HepG2 (cell line): ENCODE results near the gene GAREM2. TPM values are rescaled to one million over a fixed set of nuclear protein-coding genes. Genes with fewer than 3 reads are reported as not detected.

Source experiments
- ATAC-seq: fragments of 200-7000 bp; cut with Tn5 transposase; 3 replicates; pipeline ENCODE4 v1.9.1; 2020; ENCODE audit warnings: mild to moderate bottlenecking, moderate library complexity
- BruUV-seq: library from RNA; stranded (reverse); fragments of 400-500 nt; replicated peaks from 2 replicates; lab custom pipeline; 2021; lab: Mats Ljungman, UMichigan
- CTCF ChIA-PET: fragments of 300-600 bp; formaldehyde crosslinking; extraction: SDS; loops from one replicate; lab custom pipeline; 2021; ENCODE audit warnings: low total read pairs, inconsistent platforms, low intra/inter-chr PET ratio; lab: Yijun Ruan, JAX
- POLR2A ChIA-PET: fragments of 350-600 bp; sonication (Branson Sonifier 250); formaldehyde crosslinking; loops from one replicate; lab custom pipeline; 2020; ENCODE audit warnings: antibody characterized with exemption, inconsistent platforms; lab: Yijun Ruan, JAX
- DNase-seq: peaks from one replicate; pipeline ENCODE4 v3.0.0-alpha.2; 2015; ENCODE audit warnings: low spot score
- FAIRE-seq: peaks from 3 replicates; lab custom pipeline; 2011; peaks lifted over from hg19 to GRCh38; lab: Jason Lieb, UNC
- H2AFZ ChIP-seq: one replicate; pipeline ENCODE4 v1.6.1; 2011; ENCODE audit warnings: low read length, inconsistent platforms
- H3K27ac ChIP-seq: fragments of 300-600 bp; 3 replicates; pipeline ENCODE4 v1.8.0; 2011; ENCODE audit warnings: mixed run types, mild to moderate bottlenecking, mixed read lengths, low read length, inconsistent platforms; ENCODE audit not compliant: insufficient read depth; ENCODE audit errors: extremely low read length
- H3K27me3 ChIP-seq, 2 experiments: fragments of 200-600 bp in 1 of 2; 2 replicates in 1 of 2; 3 replicates in 1 of 2; pipeline versions ENCODE4 v1.6.0 to v1.8.0; 2011; ENCODE audit warnings: low read length in 2 of 2, mild to moderate bottlenecking in 2 of 2, moderate library complexity in 2 of 2, inconsistent platforms in 1 of 2; ENCODE audit not compliant: insufficient read depth in 2 of 2, control insufficient read depth in 1 of 2
- H3K36me3 ChIP-seq, 2 experiments: fragments of 200-600 bp in 1 of 2; replicated peaks in 1 of 2; 2 replicates in 1 of 2; 3 replicates in 1 of 2; pipeline versions ENCODE4 v1.5.1 to v1.8.0; 2011; ENCODE audit warnings: low read length in 2 of 2, inconsistent platforms in 1 of 2; ENCODE audit not compliant: insufficient read depth in 2 of 2, control insufficient read depth in 1 of 2
- H3K4me1 ChIP-seq: 2 replicates; pipeline ENCODE4 v1.5.1; 2012; ENCODE audit warnings: low read length, inconsistent platforms; ENCODE audit not compliant: insufficient read depth
- H3K4me2 ChIP-seq: 2 replicates; pipeline ENCODE4 v1.6.0; 2011; ENCODE audit warnings: low read depth, low read length, inconsistent platforms
- H3K4me3 ChIP-seq, 3 experiments: fragments of 200-600 bp in 1 of 3; sonication (generic), shearing (Covaris generic) in 1 of 3; replicated peaks in 1 of 3; 2 replicates each; pipeline ENCODE4 v1.5.1; 2011 to 2016; ENCODE audit warnings: low read length in 3 of 3, inconsistent platforms in 2 of 3, low read depth in 2 of 3, mild to moderate bottlenecking in 2 of 3, control low read depth in 1 of 3, mixed read lengths in 1 of 3; ENCODE audit not compliant: insufficient read depth in 1 of 3
- H3K79me2 ChIP-seq: one replicate; pipeline ENCODE4 v1.6.1; 2011; ENCODE audit warnings: low read length, inconsistent platforms; ENCODE audit not compliant: insufficient read depth
- H3K9ac ChIP-seq: 2 replicates; pipeline ENCODE4 v1.6.0; 2011; ENCODE audit warnings: mild to moderate bottlenecking, low read depth, low read length, inconsistent platforms; ENCODE audit not compliant: insufficient read depth
- H3K9me3 ChIP-seq: 2 replicates; pipeline ENCODE4 v1.5.1; 2012; ENCODE audit warnings: mild to moderate bottlenecking, low read length
- H4K20me1 ChIP-seq: 2 replicates; pipeline ENCODE4 v1.6.0; 2011; ENCODE audit warnings: inconsistent platforms, mild to moderate bottlenecking, low read length, moderate library complexity; ENCODE audit not compliant: insufficient read depth
- ETV5 ChIP-seq: IDR thresholded peaks from 2 replicates; pipeline ENCODE4 v1.6.1; 2018; ENCODE audit warnings: missing biosample characterization, missing genetic modification reagents, inconsistent platforms, borderline replicate concordance
- FOXC1 ChIP-seq: sonication (generic); formaldehyde crosslinking; IDR thresholded peaks from 2 replicates; pipeline ENCODE4 v1.8.0; 2022; ENCODE audit warnings: mild to moderate bottlenecking, missing genetic modification reagents, borderline replicate concordance
- PHF8 ChIP-seq: sonication (generic); formaldehyde crosslinking; IDR thresholded peaks from 2 replicates; pipeline ENCODE4 v1.5.0; 2020; ENCODE audit warnings: missing genetic modification reagents
- SP1 ChIP-seq, 2 experiments: fragments of 450-650 bp in 1 of 2; sonication (generic) in 1 of 2; formaldehyde crosslinking in 1 of 2; IDR thresholded peaks; 2 replicates each; pipeline versions ENCODE4 v1.4.0 to v1.6.1; 2016 to 2020; ENCODE audit warnings: missing genetic modification reagents in 1 of 2
- TBX3 ChIP-seq: fragments of 450-650 bp; IDR thresholded peaks from 2 replicates; pipeline ENCODE4 v1.6.1; 2017; ENCODE audit warnings: antibody characterized with exemption, mild to moderate bottlenecking, inconsistent platforms, borderline replicate concordance
- THAP11 ChIP-seq: IDR thresholded peaks from 2 replicates; pipeline ENCODE4 v1.6.1; 2016; ENCODE audit warnings: missing biosample characterization, missing genetic modification reagents
- ZNF263 ChIP-seq: sonication (generic); formaldehyde crosslinking; IDR thresholded peaks from 2 replicates; pipeline ENCODE4 v1.4.0; 2020; ENCODE audit warnings: missing genetic modification reagents
- ZSCAN25 ChIP-seq: sonication (generic); formaldehyde crosslinking; IDR thresholded peaks from 2 replicates; pipeline ENCODE4 v1.8.0; 2022; ENCODE audit warnings: mild to moderate bottlenecking, missing genetic modification reagents
- WGBS: methylation state at CpG from one replicate; pipeline ENCODE4 v1.1.6; 2017; ENCODE audit warnings: low lambda C conversion rate; 5-methylcytosine and 5-hydroxymethylcytosine counted together
- in situ Hi-C: cut with HindIII; loops from 2 replicates; pipeline ENCODE4 v1.10.0; 2017; ENCODE audit warnings: low pct_unique_long_range_greater_than_20kb; ENCODE audit not compliant: extremely low pct_ligation_motif_present
- intact Hi-C: fragments of 100-400 bp; cut with micrococcal nuclease; formaldehyde crosslinking; loops from one replicate; pipeline ENCODE4 v1.10.0; 2022; ENCODE audit not compliant: unreplicated experiment
- polyA plus RNA-seq, 8 experiments: library from polyadenylated mRNA; depleted of rRNA in 3 of 8; stranded (reverse) in 7 of 8; unstranded in 1 of 8; fragments of >200 nt; fragmentation: Illumina TruSeq in 4 of 8; extraction: Trizol in 4 of 8; gene quantifications; 2 replicates each; pipeline versions ENCODE4 v1.2.1 to v1.2.3, GENCODE V29; 2011 to 2016; ENCODE audit warnings: low read depth in 4 of 8, missing spikeins in 1 of 8, mixed read lengths in 1 of 8; ENCODE audit not compliant: insufficient read depth in 1 of 8
- total RNA-seq, 5 experiments: library from RNA; depleted of rRNA; stranded (reverse); fragments of >200 nt; fragmentation: Illumina TruSeq; extraction: Trizol; gene quantifications; 2 replicates each; pipeline ENCODE4 v1.2.3, GENCODE V29; 2016; ENCODE audit warnings: low read depth in 1 of 5
- TF ChIP-seq, protein P1 (sequence below): sonication (generic); formaldehyde crosslinking; IDR thresholded peaks from 2 replicates; pipeline ENCODE4 v1.4.0; 2020; ENCODE audit warnings: missing genetic modification reagents
- TF ChIP-seq, protein P2 (sequence below): sonication (generic); formaldehyde crosslinking; IDR thresholded peaks from 2 replicates; pipeline ENCODE4 v1.5.1; 2020; ENCODE audit warnings: missing genetic modification reagents, mild to moderate bottlenecking, borderline replicate concordance
- TF ChIP-seq, protein P3 (sequence below): sonication (generic); IDR thresholded peaks from 2 replicates; pipeline ENCODE4 v1.6.1; 2016; ENCODE audit warnings: low read depth, borderline replicate concordance

Gene GAREM2
- total and polyA plus RNA-seq, 2 of the 13 experiments (the other 11 are each of a cell fraction or from before 2014, with no cell fraction given) = 0.29 to 0.38 TPM

DNA sequence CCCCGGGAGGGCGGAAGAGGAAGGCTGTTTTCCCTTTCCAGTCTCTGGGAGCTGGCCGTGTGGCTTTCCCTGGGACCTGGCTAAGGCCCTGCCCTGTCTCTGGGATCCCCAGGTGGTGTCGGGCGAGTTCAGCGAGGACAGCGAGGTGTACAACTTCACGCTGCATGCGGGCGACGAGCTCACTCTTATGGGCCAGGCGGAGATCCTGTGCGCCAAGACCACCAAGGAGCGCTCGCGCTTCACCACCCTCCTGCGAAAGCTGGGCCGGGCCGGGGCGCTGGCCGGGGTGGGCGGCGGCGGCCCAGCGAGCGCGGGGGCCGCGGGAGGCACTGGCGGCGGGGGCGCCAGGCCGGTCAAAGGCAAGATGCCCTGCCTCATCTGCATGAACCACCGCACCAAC is 11.2 kb downstream of the GAREM2 start:
- Histone ChIP-seq H3K4me3 (peak overlapping the region in 1 of 3 experiments; percentile 34; a peak in 1 of 6 replicates), H2AFZ (no peak overlapping the region), H3K9me3 (no peaks in the 10 kb centered on the region), H3K36me3 (no peaks in the 10 kb centered on the region), H3K4me1 (peaks cover 14% of the 10 kb centered on the region), H3K79me2 (no peaks in the 10 kb centered on the region), H3K27ac (no peak overlapping the region), H3K27me3 (peaks cover 4 to 29% of the 10 kb centered on the region in 2 experiments; a peak in 4 of 5 replicates), H4K20me1 (no peaks in the 10 kb centered on the region), H3K4me2 (no peak overlapping the region), H3K9ac (no peak overlapping the region)
- intact Hi-C loops = no loop called here
- TF ChIP-seq FOXC1 (CRISPR knock-in tag) = 0 out of 2 replicates have a peak, but pooled peaks have one; percentile 38
- no peak for TF ChIP-seq SP1 (IDR thresholded peaks at IDR 0.05)
- TF ChIP-seq SP1 (CRISPR knock-in tag; IDR thresholded peaks at IDR 0.05) = no peak
- DNase-seq = no peak
- in situ Hi-C loops = no loop called here
- no peak for FAIRE-seq
- 92% methylated on average over 22 of the region's 34 CpGs for WGBS
- no peak for ATAC-seq
- POLR2A ChIA-PET = no interaction called here
- CTCF ChIA-PET = no interaction called here
- BruUV-seq = no TSS peak

DNA sequence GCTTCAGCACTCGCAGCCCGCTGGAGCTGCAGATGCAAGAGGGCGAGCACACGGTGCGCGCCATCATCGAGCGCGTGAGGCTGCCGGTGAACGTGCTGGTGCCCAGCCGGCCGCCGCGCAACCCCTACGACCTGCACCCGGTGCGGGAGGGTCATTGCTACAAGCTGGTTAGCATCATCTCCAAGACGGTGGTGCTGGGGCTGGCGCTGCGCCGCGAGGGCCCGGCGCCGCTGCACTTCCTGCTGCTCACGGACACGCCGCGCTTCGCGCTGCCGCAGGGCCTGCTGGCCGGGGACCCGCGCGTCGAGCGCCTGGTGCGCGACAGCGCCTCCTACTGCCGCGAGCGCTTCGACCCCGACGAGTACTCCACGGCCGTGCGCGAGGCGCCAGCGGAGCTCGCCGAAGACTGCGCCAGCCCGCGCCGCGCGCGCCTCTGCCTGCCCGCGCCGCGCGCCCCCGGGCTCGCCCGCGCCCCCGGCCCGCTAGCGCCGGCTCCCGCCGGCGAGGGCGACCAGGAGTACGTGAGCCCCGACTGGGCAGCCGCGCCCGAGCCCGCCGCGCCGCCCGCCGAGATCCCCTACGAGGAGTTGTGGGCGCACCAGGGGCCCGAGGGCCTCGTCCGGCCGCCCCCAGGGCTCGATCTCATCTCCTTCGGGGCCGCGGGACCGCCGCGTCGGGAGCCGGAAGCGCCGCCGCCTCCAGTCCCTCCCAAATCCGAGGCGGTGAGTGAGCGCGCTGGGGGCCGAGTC is 11.8 kb downstream of the GAREM2 start:
- ChIA-PET CTCF (no interaction called here), POLR2A (no interaction called here)
- ATAC-seq (peak; percentile 13), FAIRE-seq (no peak), DNase-seq (no peak)
- no TSS peak for BruUV-seq
- Histone ChIP-seq H3K4me1 (peaks cover 9% of the 10 kb centered on the region), H3K9me3 (no peaks in the 10 kb centered on the region), H3K4me3 (peak overlapping the region in 2 of 3 experiments; percentile 40; a peak in 3 of 6 replicates), H3K79me2 (no peaks in the 10 kb centered on the region), H4K20me1 (no peaks in the 10 kb centered on the region), H3K9ac (no peak overlapping the region), H2AFZ (no peak overlapping the region), H3K36me3 (no peaks in the 10 kb centered on the region), H3K27me3 (peaks cover 2 to 23% of the 10 kb centered on the region in 2 experiments; a peak in 3 of 5 replicates), H3K4me2 (peak overlapping the region; percentile 42), H3K27ac (no peak overlapping the region)
- in situ Hi-C loops (no loop called here), intact Hi-C loops (no loop called here)
- WGBS = 83% methylated on average over 105 of the region's 114 CpGs
- TF ChIP-seq, protein P1, sequence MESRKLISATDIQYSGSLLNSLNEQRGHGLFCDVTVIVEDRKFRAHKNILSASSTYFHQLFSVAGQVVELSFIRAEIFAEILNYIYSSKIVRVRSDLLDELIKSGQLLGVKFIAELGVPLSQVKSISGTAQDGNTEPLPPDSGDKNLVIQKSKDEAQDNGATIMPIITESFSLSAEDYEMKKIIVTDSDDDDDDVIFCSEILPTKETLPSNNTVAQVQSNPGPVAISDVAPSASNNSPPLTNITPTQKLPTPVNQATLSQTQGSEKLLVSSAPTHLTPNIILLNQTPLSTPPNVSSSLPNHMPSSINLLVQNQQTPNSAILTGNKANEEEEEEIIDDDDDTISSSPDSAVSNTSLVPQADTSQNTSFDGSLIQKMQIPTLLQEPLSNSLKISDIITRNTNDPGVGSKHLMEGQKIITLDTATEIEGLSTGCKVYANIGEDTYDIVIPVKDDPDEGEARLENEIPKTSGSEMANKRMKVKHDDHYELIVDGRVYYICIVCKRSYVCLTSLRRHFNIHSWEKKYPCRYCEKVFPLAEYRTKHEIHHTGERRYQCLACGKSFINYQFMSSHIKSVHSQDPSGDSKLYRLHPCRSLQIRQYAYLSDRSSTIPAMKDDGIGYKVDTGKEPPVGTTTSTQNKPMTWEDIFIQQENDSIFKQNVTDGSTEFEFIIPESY (CRISPR knock-in tag) = no peak
- TF ChIP-seq ZSCAN25 (CRISPR knock-in tag) = no peak
- 0 out of 2 replicates have a peak, but pooled peaks have one; percentile 16 for TF ChIP-seq ETV5 (CRISPR knock-in tag)
- no peak for TF ChIP-seq PHF8 (CRISPR knock-in tag)
- 0 out of 2 replicates have a peak, but pooled peaks have one; percentile 15 for TF ChIP-seq FOXC1 (CRISPR knock-in tag)
- TF ChIP-seq ZNF263 (CRISPR knock-in tag) = no peak
- TF ChIP-seq THAP11 (CRISPR knock-in tag) = no peak
- TF ChIP-seq, protein P2, sequence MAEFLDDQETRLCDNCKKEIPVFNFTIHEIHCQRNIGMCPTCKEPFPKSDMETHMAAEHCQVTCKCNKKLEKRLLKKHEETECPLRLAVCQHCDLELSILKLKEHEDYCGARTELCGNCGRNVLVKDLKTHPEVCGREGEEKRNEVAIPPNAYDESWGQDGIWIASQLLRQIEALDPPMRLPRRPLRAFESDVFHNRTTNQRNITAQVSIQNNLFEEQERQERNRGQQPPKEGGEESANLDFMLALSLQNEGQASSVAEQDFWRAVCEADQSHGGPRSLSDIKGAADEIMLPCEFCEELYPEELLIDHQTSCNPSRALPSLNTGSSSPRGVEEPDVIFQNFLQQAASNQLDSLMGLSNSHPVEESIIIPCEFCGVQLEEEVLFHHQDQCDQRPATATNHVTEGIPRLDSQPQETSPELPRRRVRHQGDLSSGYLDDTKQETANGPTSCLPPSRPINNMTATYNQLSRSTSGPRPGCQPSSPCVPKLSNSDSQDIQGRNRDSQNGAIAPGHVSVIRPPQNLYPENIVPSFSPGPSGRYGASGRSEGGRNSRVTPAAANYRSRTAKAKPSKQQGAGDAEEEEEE (CRISPR knock-in tag) = no peak
- TF ChIP-seq, protein P3, sequence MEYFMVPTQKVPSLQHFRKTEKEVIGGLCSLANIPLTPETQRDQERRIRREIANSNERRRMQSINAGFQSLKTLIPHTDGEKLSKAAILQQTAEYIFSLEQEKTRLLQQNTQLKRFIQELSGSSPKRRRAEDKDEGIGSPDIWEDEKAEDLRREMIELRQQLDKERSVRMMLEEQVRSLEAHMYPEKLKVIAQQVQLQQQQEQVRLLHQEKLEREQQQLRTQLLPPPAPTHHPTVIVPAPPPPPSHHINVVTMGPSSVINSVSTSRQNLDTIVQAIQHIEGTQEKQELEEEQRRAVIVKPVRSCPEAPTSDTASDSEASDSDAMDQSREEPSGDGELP = no peak
- TF ChIP-seq TBX3 = no peak
